ENCODE measurements around the gene GPR6.

- TF ChIP-seq POLR2A (IDR thresholded peaks at IDR 0.05; ENCODE audit: low read depth, low read length) (no peak), POLR2AphosphoS5 (IDR thresholded peaks at IDR 0.05; ENCODE audit: low read depth, low read length) (no peak)
Observed at GRCh38 chr6:110020888-110021287, 42.8 kb downstream of the GPR6 start.
